ENCODE results near the gene SLC17A9. TPM values are rescaled to one million over a fixed set of nuclear protein-coding genes. Genes with fewer than 3 reads are reported as not detected.

The SLC17A9 gene
- total RNA-seq, 1 experiment from 2014 or later, result 0.28 TPM

- POLR2A ChIA-PET, result no interaction called here
- no TSS peak for BruUV-seq (replicated peaks)
- no peaks in the 10 kb centered on the region for H3K27me3 ChIP-seq (ENCODE audit: control insufficient read depth, insufficient read depth, low read length)
- CTCF ChIA-PET, result no interaction called here
- intact Hi-C loops (cut with micrococcal nuclease; ENCODE audit: unreplicated experiment) (no loop called here), in situ Hi-C loops (cut with HindIII; ENCODE audit: low pct_unique_long_range_greater_than_20kb, low sequenced_read_pairs) (no loop called here)
- peaks cover 6% of the 10 kb centered on the region; the same call in 1 of the 2 replicates for H3K4me1 ChIP-seq (ENCODE audit: control insufficient read depth, insufficient read depth, low read length)
- no peaks in the 10 kb centered on the region for H3K9me3 ChIP-seq (ENCODE audit: control insufficient read depth, insufficient read depth, low read depth, low read length)
- no peak overlapping the region for H3K27ac ChIP-seq (ENCODE audit: low read length)
- no peak for DNase-seq (ENCODE audit: low read depth, low spot score)
- ATAC-seq, result no peak
- no peaks in the 10 kb centered on the region for H3K36me3 ChIP-seq (ENCODE audit: control insufficient read depth, insufficient read depth, low read length)
- TF ChIP-seq POLR2AphosphoS5 (IDR thresholded peaks at IDR 0.05; ENCODE audit: low read depth, low read length) (no peak), TCF7L2 (IDR thresholded peaks at IDR 0.05; ENCODE audit: low read depth, low read length) (no peak), SIN3A (IDR thresholded peaks at IDR 0.05; ENCODE audit: borderline replicate concordance, insufficient read depth, low read depth, low read length) (no peak)
- TF ChIP-seq, protein P1, sequence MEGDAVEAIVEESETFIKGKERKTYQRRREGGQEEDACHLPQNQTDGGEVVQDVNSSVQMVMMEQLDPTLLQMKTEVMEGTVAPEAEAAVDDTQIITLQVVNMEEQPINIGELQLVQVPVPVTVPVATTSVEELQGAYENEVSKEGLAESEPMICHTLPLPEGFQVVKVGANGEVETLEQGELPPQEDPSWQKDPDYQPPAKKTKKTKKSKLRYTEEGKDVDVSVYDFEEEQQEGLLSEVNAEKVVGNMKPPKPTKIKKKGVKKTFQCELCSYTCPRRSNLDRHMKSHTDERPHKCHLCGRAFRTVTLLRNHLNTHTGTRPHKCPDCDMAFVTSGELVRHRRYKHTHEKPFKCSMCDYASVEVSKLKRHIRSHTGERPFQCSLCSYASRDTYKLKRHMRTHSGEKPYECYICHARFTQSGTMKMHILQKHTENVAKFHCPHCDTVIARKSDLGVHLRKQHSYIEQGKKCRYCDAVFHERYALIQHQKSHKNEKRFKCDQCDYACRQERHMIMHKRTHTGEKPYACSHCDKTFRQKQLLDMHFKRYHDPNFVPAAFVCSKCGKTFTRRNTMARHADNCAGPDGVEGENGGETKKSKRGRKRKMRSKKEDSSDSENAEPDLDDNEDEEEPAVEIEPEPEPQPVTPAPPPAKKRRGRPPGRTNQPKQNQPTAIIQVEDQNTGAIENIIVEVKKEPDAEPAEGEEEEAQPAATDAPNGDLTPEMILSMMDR (IDR thresholded peaks at IDR 0.05), result no peak
- TF ChIP-seq, protein P2, sequence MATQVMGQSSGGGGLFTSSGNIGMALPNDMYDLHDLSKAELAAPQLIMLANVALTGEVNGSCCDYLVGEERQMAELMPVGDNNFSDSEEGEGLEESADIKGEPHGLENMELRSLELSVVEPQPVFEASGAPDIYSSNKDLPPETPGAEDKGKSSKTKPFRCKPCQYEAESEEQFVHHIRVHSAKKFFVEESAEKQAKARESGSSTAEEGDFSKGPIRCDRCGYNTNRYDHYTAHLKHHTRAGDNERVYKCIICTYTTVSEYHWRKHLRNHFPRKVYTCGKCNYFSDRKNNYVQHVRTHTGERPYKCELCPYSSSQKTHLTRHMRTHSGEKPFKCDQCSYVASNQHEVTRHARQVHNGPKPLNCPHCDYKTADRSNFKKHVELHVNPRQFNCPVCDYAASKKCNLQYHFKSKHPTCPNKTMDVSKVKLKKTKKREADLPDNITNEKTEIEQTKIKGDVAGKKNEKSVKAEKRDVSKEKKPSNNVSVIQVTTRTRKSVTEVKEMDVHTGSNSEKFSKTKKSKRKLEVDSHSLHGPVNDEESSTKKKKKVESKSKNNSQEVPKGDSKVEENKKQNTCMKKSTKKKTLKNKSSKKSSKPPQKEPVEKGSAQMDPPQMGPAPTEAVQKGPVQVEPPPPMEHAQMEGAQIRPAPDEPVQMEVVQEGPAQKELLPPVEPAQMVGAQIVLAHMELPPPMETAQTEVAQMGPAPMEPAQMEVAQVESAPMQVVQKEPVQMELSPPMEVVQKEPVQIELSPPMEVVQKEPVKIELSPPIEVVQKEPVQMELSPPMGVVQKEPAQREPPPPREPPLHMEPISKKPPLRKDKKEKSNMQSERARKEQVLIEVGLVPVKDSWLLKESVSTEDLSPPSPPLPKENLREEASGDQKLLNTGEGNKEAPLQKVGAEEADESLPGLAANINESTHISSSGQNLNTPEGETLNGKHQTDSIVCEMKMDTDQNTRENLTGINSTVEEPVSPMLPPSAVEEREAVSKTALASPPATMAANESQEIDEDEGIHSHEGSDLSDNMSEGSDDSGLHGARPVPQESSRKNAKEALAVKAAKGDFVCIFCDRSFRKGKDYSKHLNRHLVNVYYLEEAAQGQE (IDR thresholded peaks at IDR 0.05; ENCODE audit: insufficient read depth in 1 of 2, low read depth in 2 of 2, low read length in 1 of 2), result no peak
- H3K4me3 ChIP-seq (ENCODE audit: low read depth in 2 of 2, low read length in 2 of 2), result no peak overlapping the region
These were observed 32.3 kb downstream of the SLC17A9 start for GRCh38 chr20:62984666-62985443.

DNA sequence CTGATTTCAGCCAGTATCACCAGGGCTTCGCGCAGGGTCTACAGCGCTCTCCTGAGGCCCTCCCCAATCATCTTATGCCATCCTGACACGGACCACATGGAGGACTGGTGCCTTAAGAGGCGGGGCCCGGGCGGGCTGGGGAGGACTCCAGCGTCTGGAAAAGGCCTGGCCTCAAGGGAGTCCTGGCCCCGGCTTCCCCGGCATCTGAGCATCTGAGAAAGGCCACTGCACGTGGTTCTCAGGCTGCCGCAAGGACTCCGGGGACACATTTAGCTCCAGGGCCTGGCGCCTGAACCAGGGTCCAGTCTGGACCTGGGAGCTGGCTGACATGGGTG lies 32.9 kb downstream of the SLC17A9 start:
- no peak overlapping the region for H3K4me3 ChIP-seq (ENCODE audit: low read depth in 2 of 2, low read length in 2 of 2)
- BruUV-seq (replicated peaks), result no TSS peak
- CTCF ChIA-PET, result interaction anchor here (0.6 kb wide), 1 partner anchor 485 kb away, joined by 6 read pairs; no protein-coding TSS in a partner anchor
- H3K36me3 ChIP-seq (ENCODE audit: control insufficient read depth, insufficient read depth, low read length), result no peaks in the 10 kb centered on the region
- in situ Hi-C loops (cut with HindIII; ENCODE audit: low pct_unique_long_range_greater_than_20kb, low sequenced_read_pairs), result no loop called here
- H3K27ac ChIP-seq (ENCODE audit: low read length), result no peak overlapping the region
- intact Hi-C loops (cut with micrococcal nuclease; ENCODE audit: unreplicated experiment), result no loop called here
- POLR2A ChIA-PET, result no interaction called here
- DNase-seq (ENCODE audit: low read depth, low spot score) (no peak), ATAC-seq (no peak)
- TF ChIP-seq POLR2AphosphoS5 (IDR thresholded peaks at IDR 0.05; ENCODE audit: low read depth, low read length) (no peak), SIN3A (IDR thresholded peaks at IDR 0.05; ENCODE audit: borderline replicate concordance, insufficient read depth, low read depth, low read length) (no peak)
- TF ChIP-seq, protein P2 (IDR thresholded peaks at IDR 0.05; ENCODE audit: insufficient read depth in 1 of 2, low read depth in 2 of 2, low read length in 1 of 2), result no peak
- peaks cover 6% of the 10 kb centered on the region; the same call in 1 of the 2 replicates for H3K4me1 ChIP-seq (ENCODE audit: control insufficient read depth, insufficient read depth, low read length)
- H3K9me3 ChIP-seq (ENCODE audit: control insufficient read depth, insufficient read depth, low read depth, low read length), result no peaks in the 10 kb centered on the region
- no peaks in the 10 kb centered on the region for H3K27me3 ChIP-seq (ENCODE audit: control insufficient read depth, insufficient read depth, low read length)

Data from Panc1 (cell line).